ENCODE results near the gene ICAM3. TPM values are rescaled to one million over a fixed set of nuclear protein-coding genes. Genes with fewer than 3 reads are reported as not detected.

Gene ICAM3
- total and polyA plus RNA-seq, 2 experiments from 2014 or later = 5.2 to 16.8 TPM

- H3K27ac ChIP-seq = no peak overlapping the region
- TF ChIP-seq CTCF (IDR thresholded peaks at IDR 0.05; ENCODE audit: poor library complexity) (no peak), EZH2 (IDR thresholded peaks at IDR 0.05; ENCODE audit: borderline replicate concordance) (peak; percentile 50)
- DNase-seq (ENCODE audit: low spot score) = no peak
- H3K79me2 ChIP-seq = no peaks in the 10 kb centered on the region
- peaks cover 89% of the 10 kb centered on the region for H3K27me3 ChIP-seq
- H3K36me3 ChIP-seq (replicated peaks; ENCODE audit: insufficient read depth, low read depth) = no peaks in the 10 kb centered on the region
- H3K4me2 ChIP-seq = peak overlapping the region; percentile 80
- H3K4me3 ChIP-seq = no peak overlapping the region
- no peaks in the 10 kb centered on the region for H3K9me3 ChIP-seq (ENCODE audit: low read depth)
- H4K20me1 ChIP-seq (ENCODE audit: insufficient read depth, poor library complexity, severe bottlenecking) = no peaks in the 10 kb centered on the region
- no peaks in the 10 kb centered on the region for H3K9me2 ChIP-seq (replicated peaks; ENCODE audit: insufficient read depth)
- H2AFZ ChIP-seq = peak overlapping the region; percentile 35
- peaks cover 38% of the 10 kb centered on the region for H3K4me1 ChIP-seq (ENCODE audit: insufficient read depth)
- 32% methylated on average over 56 of the region's 56 CpGs for WGBS (ENCODE audit: low lambda C conversion rate, missing lambda C conversion rate)
These were observed 46.4 kb downstream of the ICAM3 start for GRCh38 chr19:10292789-10293636.

- TF ChIP-seq CTCF (IDR thresholded peaks at IDR 0.05; ENCODE audit: poor library complexity) = no peak
- TF ChIP-seq EZH2 (IDR thresholded peaks at IDR 0.05; ENCODE audit: borderline replicate concordance) = no peak
- no peak for TF ChIP-seq EZH2phosphoT487 (IDR thresholded peaks at IDR 0.05; ENCODE audit: low read depth, severe bottlenecking, unreplicated experiment)
- no peaks in the 10 kb centered on the region for H3K9me3 ChIP-seq (ENCODE audit: low read depth)
- H3K36me3 ChIP-seq (replicated peaks; ENCODE audit: insufficient read depth, low read depth) = no peaks in the 10 kb centered on the region
- DNase-seq (ENCODE audit: low spot score) = peak; percentile 89
- no peaks in the 10 kb centered on the region for H3K79me2 ChIP-seq
- H3K4me2 ChIP-seq = peak overlapping the region; percentile 80
- H3K4me1 ChIP-seq (ENCODE audit: insufficient read depth) = peaks cover 39% of the 10 kb centered on the region
- H4K20me1 ChIP-seq (ENCODE audit: insufficient read depth, poor library complexity, severe bottlenecking) = no peaks in the 10 kb centered on the region
- H3K27me3 ChIP-seq = peaks cover 97% of the 10 kb centered on the region
- no peaks in the 10 kb centered on the region for H3K9me2 ChIP-seq (replicated peaks; ENCODE audit: insufficient read depth)
- WGBS (ENCODE audit: low lambda C conversion rate, missing lambda C conversion rate) = 4% methylated on average over 41 of the region's 45 CpGs
- H2AFZ ChIP-seq = peak overlapping the region; percentile 35
- no peak overlapping the region for H3K27ac ChIP-seq
- H3K4me3 ChIP-seq = no peak overlapping the region
These were observed 47.1 kb downstream of the ICAM3 start for GRCh38 chr19:10292206-10292788.

GRCh38 chr19:10291554-10292205, 47.7 kb downstream of the ICAM3 start:
- Histone ChIP-seq H3K4me2 (peak overlapping the region; percentile 80), H3K4me1 (ENCODE audit: insufficient read depth) (peaks cover 46% of the 10 kb centered on the region), H3K79me2 (no peaks in the 10 kb centered on the region), H3K9me2 (replicated peaks; ENCODE audit: insufficient read depth) (no peaks in the 10 kb centered on the region), H2AFZ (peak overlapping the region; percentile 41), H3K27me3 (peaks cover 97% of the 10 kb centered on the region), H4K20me1 (ENCODE audit: insufficient read depth, poor library complexity, severe bottlenecking) (no peaks in the 10 kb centered on the region), H3K9me3 (ENCODE audit: low read depth) (no peaks in the 10 kb centered on the region), H3K36me3 (replicated peaks; ENCODE audit: insufficient read depth, low read depth) (no peaks in the 10 kb centered on the region), H3K27ac (no peak overlapping the region), H3K4me3 (no peak overlapping the region)
- 8% methylated on average over 49 of the region's 49 CpGs for WGBS (ENCODE audit: low lambda C conversion rate, missing lambda C conversion rate)
- DNase-seq (ENCODE audit: low spot score) = no peak
- TF ChIP-seq CTCF (IDR thresholded peaks at IDR 0.05; ENCODE audit: poor library complexity) (no peak), EZH2phosphoT487 (IDR thresholded peaks at IDR 0.05; ENCODE audit: low read depth, severe bottlenecking, unreplicated experiment) (peak; percentile 51), EZH2 (IDR thresholded peaks at IDR 0.05; ENCODE audit: borderline replicate concordance) (peak; percentile 91)

Measured in hepatocyte (in vitro differentiated cells).